OCI-LY7 (cell line): ENCODE data around the gene ADPGK. TPM values are rescaled to one million over a fixed set of nuclear protein-coding genes. Genes with fewer than 3 reads are reported as not detected.

Experiments used
- BruUV-seq: library from RNA; stranded (reverse); fragments of 400-500 nt; replicated peaks from 2 replicates; lab custom pipeline; 2021; lab: Mats Ljungman, UMichigan
- CTCF ChIA-PET: fragments of 300-600 bp; sonication (Branson Sonifier 250); formaldehyde crosslinking; loops from one replicate; lab custom pipeline; 2022; ENCODE audit warnings: antibody characterized with exemption; ENCODE audit not compliant: unreplicated experiment; lab: Charles Lee
- POLR2A ChIA-PET: fragments of 300-600 bp; sonication (Branson Sonifier 250); formaldehyde crosslinking; loops from one replicate; lab custom pipeline; 2022; ENCODE audit warnings: antibody characterized with exemption; lab: Charles Lee
- DNase-seq: peaks from one replicate; pipeline ENCODE4 v3.0.0-alpha.2; 2015; ENCODE audit warnings: low spot score
- H2AFZ ChIP-seq: fragments of 200-600 bp; sonication (generic), shearing (Covaris generic); 2 replicates; pipeline ENCODE4 v1.6.1; 2014; ENCODE audit warnings: mild to moderate bottlenecking, antibody characterized with exemption, low read length, moderate library complexity
- H3K27ac ChIP-seq: fragments of 200-600 bp; sonication (generic); 2 replicates; pipeline ENCODE4 v1.5.1; 2014; ENCODE audit warnings: mixed run types, low read depth, mild to moderate bottlenecking, moderate library complexity, low read length, inconsistent platforms; ENCODE audit not compliant: poor library complexity, severe bottlenecking
- H3K36me3 ChIP-seq: fragments of 200-600 bp; sonication (generic); 2 replicates; pipeline ENCODE4 v1.6.1; 2014; ENCODE audit warnings: mild to moderate bottlenecking, antibody characterized with exemption, low read length, moderate library complexity, mixed read lengths; ENCODE audit not compliant: insufficient read depth
- H3K4me1 ChIP-seq: fragments of 200-600 bp; sonication (generic); 2 replicates; pipeline ENCODE4 v1.5.1; 2014; ENCODE audit warnings: mild to moderate bottlenecking, low read length; ENCODE audit not compliant: insufficient read depth, poor library complexity, severe bottlenecking
- H3K4me2 ChIP-seq: fragments of 200-600 bp; sonication (generic); 2 replicates; pipeline ENCODE4 v1.6.1; 2014; ENCODE audit warnings: mild to moderate bottlenecking, low read length
- H3K4me3 ChIP-seq: fragments of 200-600 bp; sonication (generic); 2 replicates; pipeline ENCODE4 v1.5.1; 2014; ENCODE audit warnings: mild to moderate bottlenecking, low read depth, low read length; ENCODE audit not compliant: poor library complexity, severe bottlenecking
- H3K79me2 ChIP-seq: fragments of 200-600 bp; sonication (generic); 2 replicates; pipeline ENCODE4 v1.6.1; 2016; ENCODE audit warnings: low read depth, mild to moderate bottlenecking, low read length, moderate library complexity, mixed read lengths; ENCODE audit not compliant: insufficient read depth
- H3K9me2 ChIP-seq: fragments of 200-600 bp; sonication (generic); 2 replicates; pipeline ENCODE4 v1.6.1; 2016; ENCODE audit warnings: mild to moderate bottlenecking, low read length, mixed read lengths; ENCODE audit not compliant: insufficient read depth
- H3K9me3 ChIP-seq: fragments of 200-600 bp; sonication (generic); 2 replicates; pipeline ENCODE4 v1.6.1; 2014; ENCODE audit warnings: mild to moderate bottlenecking, mixed run types, low read length, mixed read lengths
- H4K20me1 ChIP-seq: fragments of 200-600 bp; sonication (generic); 2 replicates; pipeline ENCODE4 v1.6.1; 2014; ENCODE audit warnings: mild to moderate bottlenecking, antibody characterized with exemption, low read length, moderate library complexity, mixed read lengths; ENCODE audit not compliant: insufficient read depth
- CTCF ChIP-seq: fragments of 200-600 bp; sonication (generic); conservative IDR thresholded peaks from 2 replicates; pipeline ENCODE4 v1.5.1; 2014; ENCODE audit warnings: mild to moderate bottlenecking, antibody characterized with exemption, low read length, moderate library complexity, mixed read lengths
- EZH2phosphoT487 ChIP-seq: fragments of 200-600 bp; sonication (generic); IDR thresholded peaks from 2 replicates; pipeline ENCODE4 v1.6.1; 2018; ENCODE audit warnings: low read depth, borderline replicate concordance, mild to moderate bottlenecking, mixed run types, antibody characterized with exemption, low read length, moderate library complexity, mixed read lengths
- intact Hi-C: fragments of 100-400 bp; cut with micrococcal nuclease; formaldehyde crosslinking; loops from one replicate; pipeline ENCODE4 v1.10.0; 2022; ENCODE audit not compliant: unreplicated experiment
- total RNA-seq, 2 experiments: library from RNA; depleted of rRNA in 1 of 2; stranded (reverse); fragments of >200 nt in 1 of 2; shearing (Covaris generic) in 1 of 2; gene quantifications; 2 replicates each; pipeline ENCODE4 v1.2.3, GENCODE V29; 2014 to 2022

The ADPGK gene
- total RNA-seq, 2 experiments from 2014 or later: 74.9 to 86.8 TPM

GRCh38 chr15:72826611-72827010, 43.1 kb upstream of the ADPGK start:
- H3K4me3 ChIP-seq: no peak overlapping the region
- CTCF ChIA-PET: no interaction called here
- no peak overlapping the region for H3K4me2 ChIP-seq
- H3K9me3 ChIP-seq: no peaks in the 10 kb centered on the region
- H3K79me2 ChIP-seq: no peaks in the 10 kb centered on the region
- intact Hi-C loops: no loop called here
- POLR2A ChIA-PET: no interaction called here
- H4K20me1 ChIP-seq: no peaks in the 10 kb centered on the region
- no TSS peak for BruUV-seq
- H3K27ac ChIP-seq: no peak overlapping the region
- no peak for DNase-seq
- H3K4me1 ChIP-seq: no peaks in the 10 kb centered on the region
- no peaks in the 10 kb centered on the region for H3K9me2 ChIP-seq
- H2AFZ ChIP-seq: no peak overlapping the region
- no peaks in the 10 kb centered on the region for H3K36me3 ChIP-seq
- no peak for TF ChIP-seq CTCF
- no peak for TF ChIP-seq EZH2phosphoT487

- TF ChIP-seq CTCF: no peak
- TF ChIP-seq EZH2phosphoT487: no peak
- Histone ChIP-seq H3K9me2 (no peaks in the 10 kb centered on the region), H3K79me2 (no peaks in the 10 kb centered on the region), H4K20me1 (no peaks in the 10 kb centered on the region), H3K4me2 (no peak overlapping the region), H3K36me3 (no peaks in the 10 kb centered on the region), H3K4me1 (no peaks in the 10 kb centered on the region), H3K4me3 (no peak overlapping the region), H3K9me3 (no peaks in the 10 kb centered on the region), H2AFZ (no peak overlapping the region), H3K27ac (no peak overlapping the region)
- intact Hi-C loops: no loop called here
- ChIA-PET CTCF (no interaction called here), POLR2A (no interaction called here)
- no peak for DNase-seq
- BruUV-seq: no TSS peak
Measured at GRCh38 chr15:72825829-72826228, 42.3 kb upstream of the ADPGK start.

GRCh38 chr15:72824781-72825180, 41.2 kb upstream of the ADPGK start:
- H3K36me3 ChIP-seq: no peaks in the 10 kb centered on the region
- no peaks in the 10 kb centered on the region for H4K20me1 ChIP-seq
- intact Hi-C loops: no loop called here
- no peaks in the 10 kb centered on the region for H3K9me3 ChIP-seq
- DNase-seq: no peak
- no peak overlapping the region for H3K4me2 ChIP-seq
- no TSS peak for BruUV-seq
- no peaks in the 10 kb centered on the region for H3K79me2 ChIP-seq
- no peaks in the 10 kb centered on the region for H3K9me2 ChIP-seq
- no peak overlapping the region for H3K4me3 ChIP-seq
- no peak overlapping the region for H3K27ac ChIP-seq
- H2AFZ ChIP-seq: no peak overlapping the region
- ChIA-PET CTCF (no interaction called here), POLR2A (no interaction called here)
- TF ChIP-seq EZH2phosphoT487 (no peak), CTCF (no peak)
- no peaks in the 10 kb centered on the region for H3K4me1 ChIP-seq
